Omental fat pad (tissue), 4 donors: ENCODE measurements around the gene FAM83E. TPM values are rescaled to one million over a fixed set of nuclear protein-coding genes. Genes with fewer than 3 reads are reported as not detected.

Experiments used
- ATAC-seq: fragments of 150-250 bp; one replicate; pipeline ENCODE4 v1.9.1; 2016; ENCODE audit warnings: mild to moderate bottlenecking, moderate library complexity; ENCODE audit not compliant: low FRiP score
- DNase-seq: peaks from one replicate; pipeline ENCODE4 v3.0.0-alpha.2; 2019; ENCODE audit warnings: low spot score
- total RNA-seq, 4 donors: library from RNA; depleted of rRNA; stranded (reverse); fragments of >200 nt; gene quantifications; one replicate each; pipeline ENCODE4 v1.1.0, GENCODE V29; 2016
- TF ChIP-seq, protein P1 (sequence below), 3 donors: fragments of 450-650 bp; IDR thresholded peaks; one replicate each; pipeline ENCODE4 v1.5.1; 2016 to 2017; ENCODE audit warnings: antibody characterized with exemption in 3 of 3, mild to moderate bottlenecking in 3 of 3, moderate library complexity in 2 of 3

Gene FAM83E
- total RNA-seq, 4 donors from 2014 or later = 0.47 to 1.3 TPM; not detected in 2

DNA sequence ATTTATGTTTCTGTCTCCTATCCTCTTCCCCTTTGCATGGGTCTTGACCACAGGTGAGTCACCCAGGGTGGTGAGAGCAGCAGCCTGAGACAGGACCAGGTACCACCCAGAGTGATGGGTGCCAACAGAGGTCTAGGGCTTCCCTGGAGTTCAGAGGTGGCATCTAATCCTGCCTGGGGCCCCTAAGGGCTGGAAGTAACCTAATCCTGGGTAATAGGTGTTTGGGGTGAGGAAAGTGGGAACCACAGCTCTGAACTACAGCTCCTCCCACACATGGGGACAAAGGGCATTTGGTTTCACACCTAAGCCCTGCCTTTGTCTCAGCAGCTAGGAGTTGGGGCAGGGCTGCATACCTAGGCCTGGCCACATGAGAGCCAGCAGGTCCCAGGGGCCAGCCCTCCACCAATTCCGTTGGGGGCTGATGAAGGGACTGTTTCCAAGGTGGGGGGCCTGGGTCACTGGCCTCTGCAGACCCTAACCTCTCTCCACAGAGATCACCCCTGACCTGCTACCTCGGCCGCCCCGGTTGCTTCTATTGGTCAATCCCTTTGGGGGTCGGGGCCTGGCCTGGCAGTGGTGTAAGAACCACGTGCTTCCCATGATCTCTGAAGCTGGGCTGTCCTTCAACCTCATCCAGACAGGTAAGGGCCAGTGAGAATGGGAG lies 12.5 kb upstream of the FAM83E start:
- TF ChIP-seq, protein P1, sequence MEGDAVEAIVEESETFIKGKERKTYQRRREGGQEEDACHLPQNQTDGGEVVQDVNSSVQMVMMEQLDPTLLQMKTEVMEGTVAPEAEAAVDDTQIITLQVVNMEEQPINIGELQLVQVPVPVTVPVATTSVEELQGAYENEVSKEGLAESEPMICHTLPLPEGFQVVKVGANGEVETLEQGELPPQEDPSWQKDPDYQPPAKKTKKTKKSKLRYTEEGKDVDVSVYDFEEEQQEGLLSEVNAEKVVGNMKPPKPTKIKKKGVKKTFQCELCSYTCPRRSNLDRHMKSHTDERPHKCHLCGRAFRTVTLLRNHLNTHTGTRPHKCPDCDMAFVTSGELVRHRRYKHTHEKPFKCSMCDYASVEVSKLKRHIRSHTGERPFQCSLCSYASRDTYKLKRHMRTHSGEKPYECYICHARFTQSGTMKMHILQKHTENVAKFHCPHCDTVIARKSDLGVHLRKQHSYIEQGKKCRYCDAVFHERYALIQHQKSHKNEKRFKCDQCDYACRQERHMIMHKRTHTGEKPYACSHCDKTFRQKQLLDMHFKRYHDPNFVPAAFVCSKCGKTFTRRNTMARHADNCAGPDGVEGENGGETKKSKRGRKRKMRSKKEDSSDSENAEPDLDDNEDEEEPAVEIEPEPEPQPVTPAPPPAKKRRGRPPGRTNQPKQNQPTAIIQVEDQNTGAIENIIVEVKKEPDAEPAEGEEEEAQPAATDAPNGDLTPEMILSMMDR (IDR thresholded peaks at IDR 0.05) = no peak
- no peak for ATAC-seq
- DNase-seq = no peak

DNA sequence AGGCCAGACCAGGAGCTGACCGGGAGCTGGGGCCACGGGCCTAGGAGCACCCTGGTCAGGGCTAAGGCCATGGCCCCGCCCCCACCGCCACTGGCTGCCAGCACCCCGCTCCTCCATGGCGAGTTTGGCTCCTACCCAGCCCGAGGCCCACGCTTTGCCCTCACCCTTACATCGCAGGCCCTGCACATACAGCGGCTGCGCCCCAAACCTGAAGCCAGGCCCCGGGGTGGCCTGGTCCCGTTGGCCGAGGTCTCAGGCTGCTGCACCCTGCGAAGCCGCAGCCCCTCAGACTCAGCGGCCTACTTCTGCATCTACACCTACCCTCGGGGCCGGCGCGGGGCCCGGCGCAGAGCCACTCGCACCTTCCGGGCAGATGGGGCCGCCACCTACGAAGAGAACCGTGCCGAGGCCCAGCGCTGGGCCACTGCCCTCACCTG lies 11.0 kb upstream of the FAM83E start:
- TF ChIP-seq, protein P1 (IDR thresholded peaks at IDR 0.05) = no peak
- no peak for DNase-seq
- no peak for ATAC-seq

DNA sequence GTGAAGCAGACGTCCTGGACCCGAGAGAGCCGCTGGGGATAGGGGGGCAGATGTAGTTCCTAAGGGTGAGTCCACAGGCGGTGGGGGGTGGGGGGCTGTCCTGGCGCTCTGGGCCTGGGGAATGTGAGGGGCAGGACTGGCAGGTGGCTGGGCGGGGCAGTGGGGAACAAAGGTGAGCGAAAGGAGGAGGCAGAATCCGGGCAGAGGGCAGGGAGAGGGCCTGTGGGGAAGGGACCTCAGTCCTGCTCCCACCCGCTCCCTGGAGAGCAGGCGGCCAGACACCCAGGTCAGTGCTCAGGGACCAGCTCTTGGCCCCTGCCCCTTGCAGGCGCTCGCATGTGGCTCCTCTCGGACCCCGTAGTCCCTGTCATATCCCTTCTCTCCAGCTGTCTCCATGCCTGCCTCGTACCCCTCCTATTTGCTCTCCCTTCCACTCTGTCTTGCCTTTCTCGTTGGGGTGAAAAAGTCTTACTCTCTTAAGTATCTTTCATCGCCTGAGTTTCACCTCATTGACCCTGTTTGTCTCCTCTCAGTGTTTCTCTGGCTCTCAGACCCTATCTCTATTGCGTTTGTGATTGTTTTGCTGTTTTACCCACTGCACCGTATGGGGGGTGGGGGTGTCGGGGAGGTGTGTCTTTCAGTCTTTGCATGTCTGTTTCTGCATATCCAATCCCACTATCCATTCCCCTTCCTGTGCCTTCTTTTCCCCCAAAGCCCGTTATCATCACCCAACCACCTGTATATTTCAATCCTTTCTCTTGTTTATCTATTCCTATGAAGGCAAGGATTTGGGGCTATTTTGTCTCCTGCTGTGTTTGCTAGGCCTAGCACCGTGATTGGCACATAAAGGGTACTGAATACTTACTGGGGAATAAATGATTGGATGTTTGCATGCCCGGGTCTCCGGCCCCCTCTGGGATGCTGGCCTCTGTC lies 10.2 kb upstream of the FAM83E start:
- ATAC-seq (no peak), DNase-seq (no peak)
- TF ChIP-seq, protein P1 (IDR thresholded peaks at IDR 0.05) = no peak

DNA sequence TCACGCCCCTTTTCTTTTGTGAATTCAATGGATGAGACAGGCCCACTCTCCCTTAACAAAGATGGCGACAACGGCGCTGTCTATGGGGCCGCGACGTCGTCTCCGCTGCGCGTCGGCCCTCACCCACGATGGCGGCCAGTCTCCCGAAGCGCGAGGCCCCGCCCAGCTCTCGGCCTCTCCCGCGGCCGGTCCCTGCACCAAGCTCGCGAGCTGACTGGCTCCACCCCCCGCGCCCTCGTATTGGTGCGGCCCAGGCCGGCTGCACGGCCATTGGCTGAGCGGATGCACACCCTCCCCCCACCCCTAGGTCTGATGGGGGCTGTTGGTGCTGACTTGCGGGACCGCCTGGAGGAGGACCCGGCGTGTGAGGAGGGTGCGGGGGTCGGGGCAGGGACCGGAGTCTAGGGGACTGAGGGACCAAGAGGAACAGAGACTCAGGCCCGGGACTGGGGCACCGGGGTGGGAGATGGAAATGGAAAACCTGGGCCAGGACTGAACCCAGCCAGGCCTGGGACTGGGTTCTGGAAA lies 9.3 kb upstream of the FAM83E start:
- DNase-seq = peak; percentile 92
- TF ChIP-seq, protein P1 (IDR thresholded peaks at IDR 0.05) = no peak
- peak; percentile 83 for ATAC-seq

DNA sequence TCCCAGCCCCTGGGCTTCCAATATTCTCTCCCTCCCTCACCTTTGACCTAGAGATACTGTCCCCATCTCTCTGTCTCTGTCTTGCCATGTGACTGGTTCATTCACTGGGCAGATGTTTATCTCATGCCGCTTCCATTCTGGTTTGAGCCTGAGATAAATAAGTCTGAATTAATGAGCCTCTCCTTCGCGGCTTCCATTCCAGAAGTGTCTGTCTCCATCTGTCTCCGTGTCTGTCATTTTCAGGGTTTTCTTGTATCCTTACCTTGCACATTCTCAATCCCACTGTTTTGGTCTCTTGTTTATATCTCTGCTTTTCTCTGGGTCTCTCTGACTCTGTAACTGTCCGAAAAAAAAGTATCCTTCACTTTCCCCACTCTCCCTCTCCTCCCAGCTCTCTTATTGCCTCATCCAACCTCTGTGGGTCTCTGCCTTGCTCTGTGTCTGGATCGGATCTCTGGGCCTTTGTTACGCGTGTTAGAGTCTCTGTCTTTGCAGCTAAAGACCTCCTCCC lies 8.7 kb upstream of the FAM83E start:
- no peak for DNase-seq
- TF ChIP-seq, protein P1 (IDR thresholded peaks at IDR 0.05) = no peak
- no peak for ATAC-seq

DNA sequence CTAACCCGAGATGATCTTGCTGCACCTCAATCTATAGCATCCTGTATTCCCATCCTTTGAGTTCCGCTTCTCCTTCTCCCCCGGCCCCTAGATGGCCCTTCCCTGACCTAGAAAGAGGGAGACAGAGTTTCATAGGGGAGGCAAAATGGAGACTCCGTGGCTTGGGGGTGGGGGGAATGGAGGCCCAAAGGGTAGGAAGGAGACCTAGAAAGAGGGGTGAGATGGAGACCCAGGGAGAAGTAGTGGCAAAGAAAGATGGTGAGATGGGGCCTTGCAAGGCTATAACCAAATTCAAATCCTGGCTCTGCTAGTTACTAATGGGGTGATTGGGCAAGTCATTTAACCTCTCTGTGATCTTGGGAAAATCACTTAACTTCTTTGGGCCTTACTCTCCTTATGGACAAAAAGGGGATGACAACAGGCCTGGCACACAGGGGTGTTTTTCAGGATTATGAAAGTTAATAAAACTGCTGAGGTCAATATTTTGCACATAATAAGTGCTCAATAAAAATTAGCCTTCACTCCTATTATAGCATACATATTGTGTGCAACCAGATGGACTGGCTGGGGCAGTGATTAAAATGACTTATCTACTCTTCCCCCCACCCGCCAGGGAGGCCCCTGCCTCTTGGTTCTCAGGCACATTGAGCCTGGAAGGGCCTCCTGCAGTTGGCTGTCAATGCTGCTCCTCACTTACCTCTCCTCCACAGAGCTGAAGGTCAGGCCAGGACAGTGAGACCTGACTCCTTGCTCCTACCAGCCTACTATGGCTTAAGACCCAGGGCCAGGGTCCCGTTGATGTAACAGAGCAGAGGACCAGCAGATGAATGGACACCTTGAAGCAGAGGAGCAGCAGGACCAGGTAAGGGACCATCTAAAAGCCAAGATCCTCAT lies 5.1 kb upstream of the FAM83E start:
- TF ChIP-seq, protein P1 (IDR thresholded peaks at IDR 0.05) = no peak
- ATAC-seq = no peak
- no peak for DNase-seq
